GM12873 (cell line): ENCODE results near the gene E2F1.

Source experiments
- TF ChIP-seq, protein P1 (sequence below): IDR thresholded peaks from 2 replicates; pipeline ENCODE4 v1.5.1; 2012; ENCODE audit warnings: low read depth, mild to moderate bottlenecking, moderate library complexity, low read length, control low read depth; ENCODE audit not compliant: insufficient read depth; ENCODE audit errors: missing control alignments

The E2F1 gene

DNA sequence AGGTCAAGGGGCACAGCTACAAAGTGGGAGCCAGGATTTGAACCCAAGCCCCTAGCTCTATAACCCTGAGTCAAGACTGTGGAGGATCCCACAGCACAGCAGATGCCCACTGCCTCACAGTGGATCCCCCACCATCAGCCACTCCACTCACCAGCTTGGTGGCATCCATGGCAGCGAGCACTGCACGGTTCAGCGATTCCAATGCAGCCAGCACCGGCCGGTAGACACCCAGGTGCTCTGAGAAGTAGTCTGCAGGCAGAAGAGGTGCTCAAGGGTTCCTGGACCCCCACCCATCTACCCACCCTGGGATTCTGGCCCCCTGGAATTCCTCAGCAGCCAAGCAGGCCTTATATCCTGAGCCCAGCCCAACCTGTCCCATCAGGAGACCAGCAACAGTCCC lies 17.0 kb downstream of the E2F1 start:
- TF ChIP-seq, protein P1, sequence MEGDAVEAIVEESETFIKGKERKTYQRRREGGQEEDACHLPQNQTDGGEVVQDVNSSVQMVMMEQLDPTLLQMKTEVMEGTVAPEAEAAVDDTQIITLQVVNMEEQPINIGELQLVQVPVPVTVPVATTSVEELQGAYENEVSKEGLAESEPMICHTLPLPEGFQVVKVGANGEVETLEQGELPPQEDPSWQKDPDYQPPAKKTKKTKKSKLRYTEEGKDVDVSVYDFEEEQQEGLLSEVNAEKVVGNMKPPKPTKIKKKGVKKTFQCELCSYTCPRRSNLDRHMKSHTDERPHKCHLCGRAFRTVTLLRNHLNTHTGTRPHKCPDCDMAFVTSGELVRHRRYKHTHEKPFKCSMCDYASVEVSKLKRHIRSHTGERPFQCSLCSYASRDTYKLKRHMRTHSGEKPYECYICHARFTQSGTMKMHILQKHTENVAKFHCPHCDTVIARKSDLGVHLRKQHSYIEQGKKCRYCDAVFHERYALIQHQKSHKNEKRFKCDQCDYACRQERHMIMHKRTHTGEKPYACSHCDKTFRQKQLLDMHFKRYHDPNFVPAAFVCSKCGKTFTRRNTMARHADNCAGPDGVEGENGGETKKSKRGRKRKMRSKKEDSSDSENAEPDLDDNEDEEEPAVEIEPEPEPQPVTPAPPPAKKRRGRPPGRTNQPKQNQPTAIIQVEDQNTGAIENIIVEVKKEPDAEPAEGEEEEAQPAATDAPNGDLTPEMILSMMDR, result no peak

DNA sequence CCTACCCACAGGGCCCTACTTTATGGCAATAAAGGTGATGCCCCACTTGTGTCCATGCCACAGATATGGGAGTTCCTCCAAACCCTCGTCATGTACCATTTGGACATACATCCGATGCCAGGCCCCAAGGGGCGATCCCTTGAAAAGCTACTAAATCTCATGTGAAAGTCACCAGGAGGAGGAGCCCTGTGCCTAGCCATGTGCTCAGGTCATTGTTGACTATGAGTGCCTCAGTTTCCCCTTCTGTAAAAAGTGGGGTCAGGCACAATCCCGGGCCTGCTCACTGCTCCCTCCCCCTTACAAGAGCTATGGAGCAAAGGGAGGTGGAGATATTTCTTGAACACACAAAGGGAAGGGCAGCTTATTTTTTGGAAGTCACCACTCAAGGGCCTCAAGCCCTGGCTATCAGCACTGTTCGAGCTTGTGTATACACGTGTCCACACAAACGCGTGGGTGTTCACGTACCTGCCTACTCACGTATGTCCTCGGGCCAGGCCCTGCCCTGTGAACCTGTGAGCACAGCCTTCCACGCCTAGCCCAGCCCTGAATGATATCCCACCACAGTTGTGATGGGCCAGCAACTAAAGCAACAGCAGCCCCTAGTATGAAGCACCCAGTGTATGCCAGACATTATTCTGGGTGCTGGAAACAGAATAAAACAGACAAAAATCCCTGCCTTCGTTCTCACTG lies 17.6 kb downstream of the E2F1 start:
- TF ChIP-seq, protein P1, result no peak

DNA sequence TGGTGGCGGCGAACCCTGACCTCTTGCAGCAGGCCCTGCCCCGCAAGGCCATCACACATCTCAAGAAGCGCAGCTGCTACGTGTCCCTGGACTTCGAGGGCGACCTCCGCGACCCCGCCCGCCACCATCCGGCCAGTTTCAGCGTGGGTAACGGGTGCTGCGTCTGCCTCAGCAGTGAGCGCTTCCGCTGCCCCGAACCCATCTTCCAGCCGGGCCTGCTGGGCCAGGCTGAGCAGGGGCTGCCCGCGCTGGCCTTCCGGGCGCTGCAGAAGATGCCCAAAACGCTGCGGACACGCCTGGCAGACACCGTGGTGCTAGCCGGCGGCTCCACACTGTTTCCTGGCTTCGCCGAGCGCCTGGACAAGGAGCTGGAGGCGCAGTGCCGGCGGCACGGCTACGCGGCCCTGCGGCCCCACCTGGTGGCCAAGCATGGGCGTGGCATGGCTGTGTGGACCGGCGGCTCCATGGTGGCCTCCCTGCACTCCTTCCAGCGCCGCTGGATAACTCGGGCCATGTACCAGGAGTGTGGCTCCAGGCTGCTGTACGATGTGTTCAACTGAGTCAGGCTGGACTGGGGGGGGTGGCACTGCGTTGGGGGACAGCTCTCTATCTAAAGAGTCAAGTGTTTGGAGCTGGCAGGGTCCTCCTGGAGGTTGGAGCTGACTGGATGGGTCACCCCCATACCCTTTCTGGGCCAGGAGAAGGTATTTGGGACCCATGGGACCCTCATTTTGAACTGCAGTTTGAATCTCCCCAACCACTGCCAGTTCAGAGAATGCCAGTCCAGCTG lies 18.3 kb downstream of the E2F1 start:
- TF ChIP-seq, protein P1, result peak; percentile 94

DNA sequence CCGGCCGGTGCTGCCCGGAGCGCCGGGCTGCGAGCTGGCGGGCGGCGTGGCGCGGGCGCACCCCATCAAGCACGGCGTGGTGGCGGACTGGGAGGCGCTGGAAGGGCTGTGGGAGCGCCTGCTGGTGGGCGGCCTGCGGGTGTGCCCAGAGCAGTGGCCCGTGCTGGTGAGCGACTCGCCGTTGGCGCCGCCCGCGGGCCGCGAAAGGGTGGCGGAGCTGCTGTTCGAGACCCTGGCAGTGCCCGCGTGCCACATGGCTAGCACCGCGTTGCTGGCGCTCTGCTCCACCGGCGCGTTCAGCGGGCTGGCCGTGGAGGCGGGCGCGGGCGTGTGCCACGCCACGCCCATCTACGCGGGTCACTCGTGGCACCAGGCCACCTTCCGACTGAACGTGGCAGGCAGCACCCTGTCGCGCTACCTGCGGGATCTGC lies 18.9 kb downstream of the E2F1 start:
- TF ChIP-seq, protein P1, result no peak

DNA sequence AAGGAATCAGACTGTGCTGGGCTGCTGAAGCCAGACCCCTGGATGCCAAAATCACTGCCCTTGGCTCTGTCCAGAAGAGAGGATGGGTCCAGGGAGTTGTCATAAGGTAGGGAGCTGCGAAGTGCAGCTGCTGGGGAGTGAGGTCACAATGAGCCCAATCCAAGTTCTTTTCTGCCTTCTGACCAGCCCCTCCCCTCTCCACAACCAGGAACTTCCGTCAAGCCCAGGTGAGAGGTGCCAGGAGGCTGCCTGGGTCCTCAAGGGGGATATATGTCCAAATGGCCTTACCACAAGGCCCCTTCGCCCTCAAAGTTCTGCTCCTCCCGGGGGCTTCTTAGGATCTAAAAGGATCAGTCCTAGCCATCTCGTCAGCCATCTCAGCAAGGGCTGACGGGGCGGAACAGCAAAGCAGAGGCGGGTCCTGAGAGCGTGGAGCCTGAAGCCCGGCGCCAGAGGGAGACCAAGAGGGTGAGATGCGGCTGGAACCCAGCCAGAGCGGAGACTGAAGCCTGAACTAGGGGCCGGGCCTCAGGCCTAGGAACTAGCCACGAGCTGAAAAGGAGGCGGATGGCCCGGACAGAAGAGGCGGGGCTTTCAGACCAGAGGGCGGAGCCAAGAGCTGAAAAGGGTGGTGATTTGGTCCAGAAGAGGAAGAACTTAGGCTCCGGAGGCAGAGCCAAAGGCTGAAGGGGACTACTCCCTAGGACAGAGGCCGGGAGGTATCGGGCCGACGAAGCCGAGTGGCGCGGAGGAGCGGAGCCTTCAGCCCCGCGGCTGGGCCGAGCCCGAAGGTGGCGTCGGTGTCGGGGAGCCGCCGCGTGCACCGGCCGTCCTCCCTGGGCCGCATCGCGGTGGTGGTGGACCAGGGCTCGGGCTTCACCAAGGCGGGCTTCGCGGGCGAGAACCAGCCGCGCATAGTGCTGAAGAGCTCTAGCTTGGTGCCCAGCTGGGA lies 19.6 kb downstream of the E2F1 start, which contains the start of gene ACTL10:
ACTL10 (plus strand) TSS at position 651 of the 952 bp plus-strand sequence. CDS start 555 bp downstream, outside the sequence.
- TF ChIP-seq, protein P1, result peak; percentile 21

DNA sequence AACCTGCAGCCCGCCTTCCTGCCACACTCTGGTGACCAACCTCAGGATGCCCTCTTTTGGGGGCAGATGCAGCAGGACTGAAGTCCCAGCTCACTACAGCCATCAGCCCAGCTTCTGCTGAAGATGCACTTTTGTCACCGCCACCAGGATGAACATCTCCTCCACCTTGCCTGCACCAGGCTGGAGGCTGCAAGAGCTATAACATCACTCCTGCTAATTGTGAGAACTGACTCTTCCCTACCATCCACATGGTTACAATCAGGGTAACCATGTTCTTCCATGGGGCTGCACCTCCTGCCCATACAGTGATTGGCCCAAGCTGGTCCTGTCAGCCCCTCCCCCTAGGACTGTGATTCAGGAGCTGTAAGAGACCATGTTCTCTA lies 21.4 kb downstream of the E2F1 start:
- TF ChIP-seq, protein P1, result no peak

DNA sequence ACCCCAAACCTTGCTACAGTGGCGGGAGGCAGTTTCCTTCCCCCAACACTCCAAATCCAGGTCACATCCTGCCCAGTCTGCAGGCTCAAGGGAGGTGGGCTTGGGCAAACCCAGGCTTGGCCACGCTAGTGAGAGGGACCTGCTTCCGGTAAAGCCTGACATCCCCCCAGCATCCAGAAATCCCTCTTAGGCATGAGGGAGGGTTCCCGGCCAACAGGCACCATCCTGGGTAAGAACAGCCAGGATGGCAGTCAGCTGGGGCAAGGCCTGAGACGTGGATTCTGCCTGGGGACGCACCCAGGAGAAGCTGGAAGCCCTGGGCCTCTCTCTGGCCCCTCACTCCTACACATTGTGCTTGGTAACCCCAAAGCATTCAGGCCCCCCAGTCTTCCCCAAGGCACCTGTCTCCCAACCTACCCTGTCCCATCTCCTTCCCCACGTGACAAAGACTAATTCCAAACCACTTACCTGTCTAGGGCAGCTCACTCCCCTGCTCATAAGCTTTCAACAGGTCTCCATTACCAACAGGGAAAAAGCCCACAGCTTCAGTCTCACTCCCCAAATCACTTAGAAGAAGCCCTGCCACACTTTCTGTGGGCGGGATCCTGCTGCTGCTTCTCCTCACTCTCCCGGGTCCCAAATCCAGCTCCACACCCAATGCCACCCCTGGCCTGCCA lies 22.0 kb downstream of the E2F1 start:
- TF ChIP-seq, protein P1, result no peak
